Smooth muscle cell (in vitro differentiated cells): Measurements from ENCODE around the gene NFX1. TPM values are rescaled to one million over a fixed set of nuclear protein-coding genes. Genes with fewer than 3 reads are reported as not detected.
"Not testable (repeated sequence)": the region's sequence is repeated elsewhere in the genome, so short reads cannot be mapped to it uniquely, and the experiment has no call there.

ENCODE experiments used
- DNase-seq: peaks from one replicate; lab custom pipeline; 2025; ENCODE audit not compliant: unreplicated experiment; lab: John Stamatoyannopoulos, UW
- H2AFZ ChIP-seq: fragments of 200-600 bp; sonication (generic); 2 replicates; pipeline ENCODE4 v1.6.0; 2016; ENCODE audit warnings: antibody characterized with exemption, low read depth, mild to moderate bottlenecking
- H3F3A ChIP-seq: fragments of 200-600 bp; sonication (generic); 2 replicates; pipeline ENCODE4 v1.6.0; 2017; ENCODE audit warnings: antibody characterized with exemption, low read depth
- H3K27ac ChIP-seq: fragments of 200-600 bp; sonication (generic); 2 replicates; pipeline ENCODE4 v1.5.1; 2016; ENCODE audit warnings: low read depth, mild to moderate bottlenecking
- H3K27me3 ChIP-seq: fragments of 200-600 bp; sonication (generic); 2 replicates; pipeline ENCODE4 v1.6.1; 2016; ENCODE audit warnings: low read depth, mild to moderate bottlenecking
- H3K36me3 ChIP-seq: fragments of 200-600 bp; sonication (generic); 2 replicates; pipeline ENCODE4 v1.5.1; 2016; ENCODE audit warnings: low read depth
- H3K4me1 ChIP-seq: fragments of 200-600 bp; sonication (generic); 2 replicates; pipeline ENCODE4 v1.5.1; 2016; ENCODE audit warnings: low read depth
- H3K4me2 ChIP-seq: fragments of 200-600 bp; sonication (generic); 2 replicates; pipeline ENCODE4 v1.6.0; 2016; ENCODE audit warnings: mild to moderate bottlenecking
- H3K4me3 ChIP-seq: fragments of 200-600 bp; sonication (generic); 2 replicates; pipeline ENCODE4 v1.5.1; 2016; ENCODE audit warnings: mild to moderate bottlenecking
- H3K79me2 ChIP-seq: fragments of 200-600 bp; sonication (generic); 2 replicates; pipeline ENCODE4 v1.6.0; 2016; ENCODE audit warnings: low read depth, mild to moderate bottlenecking
- H3K9ac ChIP-seq: fragments of 200-600 bp; sonication (generic); 2 replicates; pipeline ENCODE4 v1.6.0; 2016; ENCODE audit warnings: low read depth
- H3K9me3 ChIP-seq: fragments of 200-600 bp; sonication (generic); replicated peaks from 2 replicates; pipeline ENCODE4 v1.5.1; 2016; ENCODE audit warnings: low read depth
- H4K20me1 ChIP-seq: fragments of 200-600 bp; sonication (generic); 2 replicates; pipeline ENCODE4 v1.6.0; 2016; ENCODE audit warnings: low read depth
- CTCF ChIP-seq: fragments of 200-600 bp; sonication (generic); IDR thresholded peaks from 2 replicates; pipeline ENCODE4 v1.5.1; 2017; ENCODE audit warnings: borderline replicate concordance, mild to moderate bottlenecking, antibody characterized with exemption; ENCODE audit not compliant: insufficient read depth, poor library complexity, severe bottlenecking
- WGBS: methylation state at CpG from one replicate; pipeline ENCODE4 v1.1.7; 2016; ENCODE audit warnings: low lambda C conversion rate; 5-methylcytosine and 5-hydroxymethylcytosine counted together
- polyA plus RNA-seq: library from polyadenylated mRNA; unstranded; fragments of >200 nt; fragmentation: Nextera tagmentation; extraction: Ambion mirVana; gene quantifications from 2 replicates; pipeline ENCODE4 v1.2.1, GENCODE V29; 2016
- total RNA-seq: library from RNA; depleted of rRNA; stranded (reverse); fragments of >200 nt; gene quantifications from 2 replicates; pipeline ENCODE4 v1.2.3, GENCODE V29; 2014

Gene NFX1
- total and polyA plus RNA-seq, 2 experiments from 2014 or later: 19.3 to 22.8 TPM

DNA sequence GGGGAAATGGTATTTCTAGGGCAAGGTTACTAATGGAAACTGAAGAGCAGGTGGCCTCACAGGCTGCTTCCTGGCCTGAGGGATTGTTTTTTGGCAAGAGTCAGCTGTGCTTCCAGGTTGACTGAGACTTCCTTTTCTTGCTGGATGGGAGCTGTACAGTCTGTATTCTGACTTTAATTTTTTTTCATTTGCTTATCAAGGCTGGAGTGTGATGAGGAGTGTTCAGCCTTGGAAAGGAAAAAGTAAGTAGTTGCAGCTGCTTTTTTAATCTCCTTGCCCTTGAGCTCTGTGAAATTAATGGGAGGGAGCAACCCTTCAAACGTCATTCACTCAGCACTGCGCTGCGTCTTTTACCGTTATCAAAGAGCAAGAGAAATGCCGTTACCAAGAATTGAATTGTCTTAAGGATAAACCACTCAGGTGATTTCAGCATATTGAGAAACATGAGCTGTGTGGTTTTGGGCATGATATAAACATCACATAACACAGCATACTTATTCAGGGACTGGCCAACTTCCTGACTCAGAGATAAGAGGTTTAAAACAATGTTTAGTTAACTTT is 64.4 kb downstream of the NFX1 start:
- peak overlapping the region; percentile 8 for H3K4me2 ChIP-seq
- H3K27me3 ChIP-seq: no peaks in the 10 kb centered on the region
- TF ChIP-seq CTCF: no peak
- no peaks in the 10 kb centered on the region for H3K36me3 ChIP-seq
- H2AFZ ChIP-seq: no peak overlapping the region
- H3K9ac ChIP-seq: no peak overlapping the region
- H4K20me1 ChIP-seq: no peaks in the 10 kb centered on the region
- no peaks in the 10 kb centered on the region for H3F3A ChIP-seq
- H3K27ac ChIP-seq: peak overlapping the region; percentile 26
- no peaks in the 10 kb centered on the region for H3K9me3 ChIP-seq
- no peaks in the 10 kb centered on the region for H3K79me2 ChIP-seq
- no peaks in the 10 kb centered on the region for H3K4me1 ChIP-seq
- DNase-seq: no peak
- WGBS: 65% methylated on average over 5 of the region's 5 CpGs
- no peak overlapping the region for H3K4me3 ChIP-seq

GRCh38 chr9:33355933-33356332 is 65.6 kb downstream of the NFX1 start:
- H3K36me3 ChIP-seq: no peaks in the 10 kb centered on the region
- 100% methylated on average over 1 of the region's 1 CpG for WGBS
- no peaks in the 10 kb centered on the region for H3K9me3 ChIP-seq
- no peak for TF ChIP-seq CTCF
- H3K27ac ChIP-seq: no peak overlapping the region
- H3K79me2 ChIP-seq: no peaks in the 10 kb centered on the region
- H3K9ac ChIP-seq: no peak overlapping the region
- no peaks in the 10 kb centered on the region for H3F3A ChIP-seq
- H4K20me1 ChIP-seq: no peaks in the 10 kb centered on the region
- DNase-seq: no peak
- no peak overlapping the region for H3K4me3 ChIP-seq
- no peaks in the 10 kb centered on the region for H3K27me3 ChIP-seq
- no peak overlapping the region for H2AFZ ChIP-seq
- no peaks in the 10 kb centered on the region for H3K4me1 ChIP-seq
- no peak overlapping the region for H3K4me2 ChIP-seq

GRCh38 chr9:33358641-33359040 is 68.3 kb downstream of the NFX1 start:
- not testable (repeated sequence) for H3F3A ChIP-seq, H3K4me2 ChIP-seq, H3K9me3 ChIP-seq, H3K9ac ChIP-seq, DNase-seq, H3K4me1 ChIP-seq, H3K4me3 ChIP-seq, H4K20me1 ChIP-seq, H3K27ac ChIP-seq, H2AFZ ChIP-seq, H3K36me3 ChIP-seq, H3K79me2 ChIP-seq, H3K27me3 ChIP-seq
- WGBS: 95% methylated on average over 3 of the region's 3 CpGs

- no peaks in the 10 kb centered on the region for H3K9me3 ChIP-seq
- H3K27me3 ChIP-seq: no peaks in the 10 kb centered on the region
- no peak for TF ChIP-seq CTCF
- H3F3A ChIP-seq: no peaks in the 10 kb centered on the region
- H3K36me3 ChIP-seq: peaks cover 4% of the 10 kb centered on the region
- H4K20me1 ChIP-seq: no peaks in the 10 kb centered on the region
- H2AFZ ChIP-seq: no peak overlapping the region
- 100% methylated on average over 2 of the region's 2 CpGs for WGBS
- no peaks in the 10 kb centered on the region for H3K79me2 ChIP-seq
- no peak overlapping the region for H3K4me2 ChIP-seq
- H3K9ac ChIP-seq: no peak overlapping the region
- H3K4me3 ChIP-seq: no peak overlapping the region
- H3K4me1 ChIP-seq: no peaks in the 10 kb centered on the region
- no peak for DNase-seq
- no peak overlapping the region for H3K27ac ChIP-seq
Observed at GRCh38 chr9:33364127-33364526, 73.8 kb downstream of the NFX1 start.

GRCh38 chr9:33364814-33365213 is 74.5 kb downstream of the NFX1 start:
- not testable (repeated sequence) for H3K9ac ChIP-seq, H4K20me1 ChIP-seq, H3K4me1 ChIP-seq, H3K79me2 ChIP-seq, H3K4me2 ChIP-seq, H3K27ac ChIP-seq, H3F3A ChIP-seq, H3K9me3 ChIP-seq, H2AFZ ChIP-seq, H3K36me3 ChIP-seq, H3K4me3 ChIP-seq, DNase-seq, H3K27me3 ChIP-seq
- WGBS: 95% methylated on average over 4 of the region's 4 CpGs
